Hematopoietic multipotent progenitor cell treated with erythropoietin and hydrocortisone succinate and interleukin-3 and kit ligand, for 17 days (in vitro differentiated cells): ENCODE measurements around the gene KRTAP3-1.

Experiments
- DNase-seq: peaks from one replicate; pipeline ENCODE4 v3.0.0-alpha.2; 2015; ENCODE audit warnings: low spot score

KRTAP3-1 gene

GRCh38 chr17:40978575-40979151 is 30.3 kb downstream of the KRTAP3-1 start:
- DNase-seq = no peak

GRCh38 chr17:40975516-40975915 is 33.4 kb downstream of the KRTAP3-1 start:
- DNase-seq = no peak

GRCh38 chr17:40974366-40974765 is 34.6 kb downstream of the KRTAP3-1 start:
- no peak for DNase-seq

GRCh38 chr17:40967582-40967981 is 41.3 kb downstream of the KRTAP3-1 start:
- DNase-seq = no peak

- no peak for DNase-seq
These were observed 42.1 kb downstream of the KRTAP3-1 start, which contains the start of gene KRT39 for GRCh38 chr17:40966848-40967247. KRT39 (minus strand) TSS chr17:40966948; CDS start chr17:40966856, 92 bp downstream.

- no peak for DNase-seq
These were observed 45.1 kb downstream of the KRTAP3-1 start for GRCh38 chr17:40963838-40964237.

- DNase-seq = no peak
These were observed 46.8 kb downstream of the KRTAP3-1 start for GRCh38 chr17:40962059-40962561.

GRCh38 chr17:40961591-40961990 is 47.3 kb downstream of the KRTAP3-1 start:
- DNase-seq = no peak

- DNase-seq = no peak
These were observed 48.8 kb downstream of the KRTAP3-1 start for GRCh38 chr17:40960144-40960543.
